ENCODE data around the gene ZBTB40.

Gene ZBTB40

GRCh38 chr1:22451702-22452480 is at the start of gene ZBTB40:
Gene ZBTB40, plus strand, starts transcription at chr1:22451851. Its CDS starts 38,098 bp downstream, at chr1:22489949.
- peak; percentile 98 for DNase-seq

GRCh38 chr1:22402356-22403053 is 49.1 kb upstream of the ZBTB40 start:
- DNase-seq = no peak

- no peak for DNase-seq
Measured at GRCh38 chr1:22404486-22404885, 47.2 kb upstream of the ZBTB40 start.

GRCh38 chr1:22406722-22407495 is 44.7 kb upstream of the ZBTB40 start:
- no peak for DNase-seq

GRCh38 chr1:22408230-22408629 is 43.4 kb upstream of the ZBTB40 start:
- DNase-seq = peak; percentile 48

- no peak for DNase-seq
Measured at GRCh38 chr1:22410401-22410800, 41.2 kb upstream of the ZBTB40 start.

GRCh38 chr1:22410928-22411495 is 40.6 kb upstream of the ZBTB40 start:
- no peak for DNase-seq

GRCh38 chr1:22411589-22411988 is 40.1 kb upstream of the ZBTB40 start:
- no peak for DNase-seq

- no peak for DNase-seq
Measured at GRCh38 chr1:22412932-22413727, 38.5 kb upstream of the ZBTB40 start.

GRCh38 chr1:22413799-22414198 is 37.9 kb upstream of the ZBTB40 start:
- DNase-seq = no peak

GRCh38 chr1:22414244-22414751 is 37.4 kb upstream of the ZBTB40 start:
- DNase-seq = no peak

- DNase-seq = no peak
Measured at GRCh38 chr1:22415489-22415888, 36.2 kb upstream of the ZBTB40 start.

- DNase-seq = peak; percentile 80
Measured at GRCh38 chr1:22416555-22417454, 34.8 kb upstream of the ZBTB40 start.

GRCh38 chr1:22417466-22417865 is 34.2 kb upstream of the ZBTB40 start:
- no peak for DNase-seq

GRCh38 chr1:22418312-22418711 is 33.3 kb upstream of the ZBTB40 start:
- no peak for DNase-seq

GRCh38 chr1:22418933-22419382 is 32.7 kb upstream of the ZBTB40 start:
- peak; percentile 51 for DNase-seq

GRCh38 chr1:22420455-22421053 is 31.1 kb upstream of the ZBTB40 start:
- peak; percentile 88 for DNase-seq

GRCh38 chr1:22426781-22427180 is 24.9 kb upstream of the ZBTB40 start:
- no peak for DNase-seq

GRCh38 chr1:22428672-22429071 is 23.0 kb upstream of the ZBTB40 start:
- peak; percentile 87 for DNase-seq

GRCh38 chr1:22431965-22432364 is 19.7 kb upstream of the ZBTB40 start:
- DNase-seq = no peak

Data from NCI-H2171 treated with DMSO at 0.1 percent for 48 hours (cell line).